Kidney (tissue), 14 donors: ENCODE data around the gene SLC13A2. TPM values are rescaled to one million over a fixed set of nuclear protein-coding genes. Genes with fewer than 3 reads are reported as not detected.
A peak's percentile ranks its signal among the peaks of the same experiment; 100 is the strongest.
"Not testable (repeated sequence)": the region's sequence is repeated elsewhere in the genome, so short reads cannot be mapped to it uniquely, and the experiment has no call there.

Experiments used
- DNase-seq, 5 donors: peaks; one replicate each; pipeline ENCODE4 v3.0.0-alpha.2; 2013 to 2020
- FAIRE-seq: peaks from 2 replicates; lab custom pipeline; 2012; peaks lifted over from hg19 to GRCh38; lab: Jason Lieb, UNC
- H3K27ac ChIP-seq, 2 donors: one replicate each; pipeline ENCODE4 v1.7.0; 2013; ENCODE audit warnings: low read depth in 2 of 2, low read length in 2 of 2, inconsistent platforms in 1 of 2
- H3K27me3 ChIP-seq: one replicate; pipeline ENCODE4 v1.7.1; 2013; ENCODE audit warnings: low read length, inconsistent platforms; ENCODE audit not compliant: control insufficient read depth, insufficient read depth
- H3K36me3 ChIP-seq, 3 donors: one replicate each; pipeline versions ENCODE4 v1.7.0 to v1.7.1; 2013; ENCODE audit warnings: low read length in 3 of 3, control low read depth in 1 of 3, inconsistent platforms in 1 of 3; ENCODE audit not compliant: insufficient read depth in 3 of 3, control insufficient read depth in 2 of 3
- H3K4me1 ChIP-seq, 3 donors: one replicate each; pipeline versions ENCODE4 v1.7.0 to v1.7.1; 2013; ENCODE audit warnings: low read length in 3 of 3, inconsistent platforms in 1 of 3, low read depth in 1 of 3; ENCODE audit not compliant: control insufficient read depth in 2 of 3, insufficient read depth in 2 of 3
- H3K4me3 ChIP-seq, 3 donors: one replicate each; pipeline versions ENCODE4 v1.7.0 to v1.8.1; 2013; ENCODE audit warnings: low read length in 3 of 3, control low read depth in 1 of 3, inconsistent platforms in 1 of 3
- H3K9ac ChIP-seq, 3 donors: one replicate each; pipeline versions ENCODE4 v1.7.0 to v1.7.1; 2013; ENCODE audit warnings: low read length in 3 of 3, control low read depth in 1 of 3, inconsistent platforms in 1 of 3
- H3K9me3 ChIP-seq, 3 donors: one replicate each; pipeline versions ENCODE4 v1.7.0 to v1.7.1; 2013; ENCODE audit warnings: low read length in 3 of 3, control low read depth in 1 of 3, inconsistent platforms in 1 of 3; ENCODE audit not compliant: control insufficient read depth in 2 of 3, insufficient read depth in 1 of 3
- intact Hi-C: fragments of 100-400 bp; cut with DNase I; formaldehyde crosslinking; loops from one replicate; pipeline ENCODE4 v1.11.1; 2022
- polyA plus RNA-seq: library from polyadenylated mRNA; stranded (reverse); fragments of 350-450 nt; fragmentation: Illumina TruSeq; extraction: RNeasy Lipid Tissue Mini Kit (QIAGEN cat#74804); gene quantifications from one replicate; pipeline ENCODE4 v1.2.3, GENCODE V29; 2014; ENCODE audit warnings: low read depth, low replicate concordance; ENCODE audit not compliant: insufficient read depth
- total RNA-seq: library from RNA; stranded (reverse); fragmentation: NEBNext Ultra II Directional; extraction: Animal tissue kit (Norgen Biotek cat#: 25700); gene quantifications from one replicate; pipeline ENCODE4 v1.2.1, GENCODE V29; 2021
- TF ChIP-seq, protein P1 (sequence below): IDR thresholded peaks from 3 replicates; pipeline ENCODE4 v1.5.1; 2012; ENCODE audit warnings: mild to moderate bottlenecking, moderate library complexity, borderline replicate concordance; ENCODE audit not compliant: insufficient read depth; ENCODE audit errors: extremely low read depth
- donor health status: control.
- donor health status: control.
- donor health status: control.
- donor health status: control.
- donor health status: control.
- donor health status: DM: yes; HTN: yes; CAD: no.
- donor health status: Normal renal cell carcinoma (clear cell type).

SLC13A2 gene
- total and polyA plus RNA-seq, 2 donors from 2014 or later, result 1.1 to 69.0 TPM

DNA sequence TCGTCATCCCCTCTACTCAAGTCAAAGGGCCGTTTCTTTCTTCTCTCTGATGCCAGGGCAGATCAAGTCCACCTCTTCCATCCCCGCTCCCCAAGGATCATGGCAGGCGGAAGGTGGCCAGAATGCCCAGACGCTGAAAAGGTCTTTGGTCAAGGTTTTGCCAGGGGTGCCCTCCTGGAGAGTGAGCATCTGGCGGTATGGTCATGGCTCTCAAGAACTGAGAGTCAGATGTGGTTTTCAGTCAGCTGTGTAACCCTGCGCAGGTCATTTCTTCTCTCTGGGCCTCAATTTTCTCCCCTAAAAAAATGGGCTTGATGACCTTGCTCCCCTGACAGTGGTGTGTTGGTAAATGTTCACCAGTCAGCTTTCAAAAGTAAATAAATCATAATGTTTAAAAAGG, 45.1 kb downstream of the SLC13A2 start:
- Histone ChIP-seq H3K27me3 (no peaks in the 10 kb centered on the region), H3K27ac (no peak overlapping the region), H3K36me3 (no peaks in the 10 kb centered on the region), H3K9me3 (no peaks in the 10 kb centered on the region), H3K4me1 (no peaks in the 10 kb centered on the region), H3K4me3 (no peak overlapping the region), H3K9ac (no peak overlapping the region)
- DNase-seq, result no peak
- no peak for FAIRE-seq
- TF ChIP-seq, protein P1, sequence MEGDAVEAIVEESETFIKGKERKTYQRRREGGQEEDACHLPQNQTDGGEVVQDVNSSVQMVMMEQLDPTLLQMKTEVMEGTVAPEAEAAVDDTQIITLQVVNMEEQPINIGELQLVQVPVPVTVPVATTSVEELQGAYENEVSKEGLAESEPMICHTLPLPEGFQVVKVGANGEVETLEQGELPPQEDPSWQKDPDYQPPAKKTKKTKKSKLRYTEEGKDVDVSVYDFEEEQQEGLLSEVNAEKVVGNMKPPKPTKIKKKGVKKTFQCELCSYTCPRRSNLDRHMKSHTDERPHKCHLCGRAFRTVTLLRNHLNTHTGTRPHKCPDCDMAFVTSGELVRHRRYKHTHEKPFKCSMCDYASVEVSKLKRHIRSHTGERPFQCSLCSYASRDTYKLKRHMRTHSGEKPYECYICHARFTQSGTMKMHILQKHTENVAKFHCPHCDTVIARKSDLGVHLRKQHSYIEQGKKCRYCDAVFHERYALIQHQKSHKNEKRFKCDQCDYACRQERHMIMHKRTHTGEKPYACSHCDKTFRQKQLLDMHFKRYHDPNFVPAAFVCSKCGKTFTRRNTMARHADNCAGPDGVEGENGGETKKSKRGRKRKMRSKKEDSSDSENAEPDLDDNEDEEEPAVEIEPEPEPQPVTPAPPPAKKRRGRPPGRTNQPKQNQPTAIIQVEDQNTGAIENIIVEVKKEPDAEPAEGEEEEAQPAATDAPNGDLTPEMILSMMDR, result no peak
- intact Hi-C loops, result no loop called here

GRCh38 chr17:28519236-28519635, 45.8 kb downstream of the SLC13A2 start:
- FAIRE-seq (no peak), DNase-seq (no peak)
- H3K9me3 ChIP-seq, result no peaks in the 10 kb centered on the region
- H3K4me3 ChIP-seq, result no peak overlapping the region
- no peak overlapping the region for H3K27ac ChIP-seq
- no peak overlapping the region for H3K9ac ChIP-seq
- H3K4me1 ChIP-seq, result no peaks in the 10 kb centered on the region
- TF ChIP-seq, protein P1, result no peak
- no peaks in the 10 kb centered on the region for H3K27me3 ChIP-seq
- H3K36me3 ChIP-seq, result no peaks in the 10 kb centered on the region
- intact Hi-C loops, result no loop called here

GRCh38 chr17:28520687-28521086, 47.2 kb downstream of the SLC13A2 start:
- intact Hi-C loops, result no loop called here
- TF ChIP-seq, protein P1, result no peak
- Histone ChIP-seq H3K36me3 (no peaks in the 10 kb centered on the region), H3K9me3 (no peaks in the 10 kb centered on the region), H3K27ac (no peak overlapping the region), H3K4me1 (peaks cover 0 to 6% (median 3%) of the 10 kb centered on the region in 3 donors), H3K27me3 (no peaks in the 10 kb centered on the region), H3K4me3 (no peak overlapping the region), H3K9ac (no peak overlapping the region)
- FAIRE-seq, result no peak
- no peak for DNase-seq

DNA sequence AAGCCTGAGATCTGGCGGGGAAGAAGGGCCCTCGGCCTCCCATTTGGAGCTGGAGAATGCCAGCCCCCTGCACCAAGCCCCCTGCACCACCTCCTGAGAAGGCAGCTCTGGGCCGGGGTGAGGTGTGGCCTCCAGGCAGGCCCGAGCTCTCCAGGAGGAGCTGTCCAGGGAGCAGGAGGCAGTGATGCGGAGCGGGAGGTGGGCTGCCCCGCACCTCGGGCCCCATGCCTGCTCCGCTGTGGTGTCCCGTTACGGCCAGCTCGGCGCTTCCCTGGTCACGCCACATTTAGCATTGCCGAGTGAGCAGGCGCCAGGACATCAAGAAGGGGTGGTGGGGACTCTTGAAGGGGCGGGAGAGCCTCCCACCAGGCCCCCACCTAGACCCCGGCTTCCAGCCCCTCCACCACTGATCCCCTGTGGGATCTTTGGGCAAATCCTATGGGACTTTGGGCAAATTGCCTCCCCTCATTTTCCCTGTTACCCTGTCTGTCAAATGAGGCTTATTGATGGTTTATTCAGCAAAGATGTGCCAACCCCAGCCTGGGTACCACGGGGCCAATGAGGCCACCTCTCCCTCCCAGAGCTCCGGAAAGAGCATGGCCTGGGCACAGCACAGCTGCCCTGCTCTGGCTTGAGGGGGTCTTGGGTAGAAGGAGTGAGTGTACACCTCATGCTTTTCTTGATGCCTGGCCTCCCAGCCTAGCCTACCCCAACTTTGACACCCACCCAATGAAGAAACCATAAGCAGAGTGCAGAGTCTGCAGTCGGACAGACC, 48.1 kb downstream of the SLC13A2 start:
- H3K9me3 ChIP-seq, result no peaks in the 10 kb centered on the region
- TF ChIP-seq, protein P1, result no peak
- H3K27me3 ChIP-seq, result no peaks in the 10 kb centered on the region
- H3K9ac ChIP-seq, result no peak overlapping the region
- intact Hi-C loops, result no loop called here
- no peak overlapping the region for H3K27ac ChIP-seq
- DNase-seq (peak; percentile 79 to 94 (median 93)), FAIRE-seq (no peak)
- H3K4me3 ChIP-seq, result no peak overlapping the region
- peaks cover 0 to 11% (median 3%) of the 10 kb centered on the region in 3 donors for H3K4me1 ChIP-seq
- H3K36me3 ChIP-seq, result no peaks in the 10 kb centered on the region

DNA sequence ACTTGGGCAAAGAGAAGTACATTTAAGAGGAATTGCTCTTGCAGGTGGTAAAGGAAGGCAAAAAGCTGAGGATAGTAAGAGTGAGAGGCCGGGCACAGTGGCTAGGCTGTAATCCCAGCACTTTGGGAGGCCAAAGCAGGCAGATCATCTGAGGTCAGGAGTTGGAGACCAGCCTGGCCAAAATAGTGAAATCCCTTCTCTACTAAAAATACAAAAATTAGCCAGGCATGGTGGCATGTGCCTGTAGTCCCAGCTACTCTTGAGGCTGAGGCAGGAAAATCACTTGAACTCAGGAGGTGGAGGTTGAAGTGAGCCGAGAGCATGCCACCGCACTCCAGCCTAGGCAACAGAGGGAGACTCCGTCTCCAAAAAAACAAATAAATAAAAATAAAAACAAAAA, 48.8 kb downstream of the SLC13A2 start:
- intact Hi-C loops, H3K36me3 ChIP-seq, H3K9me3 ChIP-seq, H3K9ac ChIP-seq, H3K27ac ChIP-seq, DNase-seq, H3K4me3 ChIP-seq, H3K27me3 ChIP-seq, FAIRE-seq: not testable (repeated sequence)
- H3K4me1 ChIP-seq, result peaks cover 0 to 11% (median 3%) of the 10 kb centered on the region in 3 donors
